Motor neuron (in vitro differentiated cells): ENCODE data around the gene RAPGEFL1. TPM values are rescaled to one million over a fixed set of nuclear protein-coding genes. Genes with fewer than 3 reads are reported as not detected.
A peak's percentile ranks its signal among the peaks of the same experiment; 100 is the strongest.
"Not testable (repeated sequence)": the region's sequence is repeated elsewhere in the genome, so short reads cannot be mapped to it uniquely, and the experiment has no call there.

Experiments
- ATAC-seq, 8 experiments: fragments of 200-7000 bp; cut with Tn5 transposase; replicated peaks in 6 of 8; 2 replicates each; pipeline ENCODE4 v1.8.0; 2021; ENCODE audit warnings: mild to moderate bottlenecking in 8 of 8, moderate library complexity in 8 of 8
- H3K27ac ChIP-seq, 2 donors: fragments of 250-450 bp; sonication (Bioruptor Pico); 2 replicates each; pipeline ENCODE4 v1.9.0; 2021; ENCODE audit warnings: antibody characterized with exemption in 2 of 2, mild to moderate bottlenecking in 2 of 2, moderate library complexity in 1 of 2
- H3K4me1 ChIP-seq, 2 donors: fragments of 250-450 bp; sonication (Bioruptor Pico); replicated peaks in 1 of 2; 2 replicates each; pipeline ENCODE4 v1.6.1; 2021; ENCODE audit warnings: antibody characterized with exemption in 2 of 2, mild to moderate bottlenecking in 2 of 2, moderate library complexity in 1 of 2
- H3K4me3 ChIP-seq, 5 donors: fragments of 250-450 bp; sonication (Bioruptor Pico); 2 replicates each; pipeline ENCODE4 v1.9.0; 2021; ENCODE audit warnings: antibody characterized with exemption in 5 of 5, mild to moderate bottlenecking in 5 of 5, moderate library complexity in 4 of 5
- WGBS, 10 experiments: fragments of 450-650 bp; shearing (Covaris generic); methylation state at CpG; one replicate each; pipeline ENCODE4 v1.0.0; 2022; 5-methylcytosine and 5-hydroxymethylcytosine counted together
- in situ Hi-C, 9 experiments: fragments of 400-800 bp; cut with MboI; loops; one replicate each; pipeline ENCODE4 v1.15.0; 2021; ENCODE audit warnings: low sequenced_read_pairs in 9 of 9, low pct_unique_long_range_greater_than_20kb in 2 of 9; ENCODE audit not compliant: unreplicated experiment in 9 of 9
- total RNA-seq, 8 experiments: library from RNA; unstranded; fragments of 300-600 nt; gene quantifications; 2 replicates each; pipeline versions ENCODE4 v1.2.3 to v1.2.4, GENCODE V29; 2022

RAPGEFL1 gene, protein sequence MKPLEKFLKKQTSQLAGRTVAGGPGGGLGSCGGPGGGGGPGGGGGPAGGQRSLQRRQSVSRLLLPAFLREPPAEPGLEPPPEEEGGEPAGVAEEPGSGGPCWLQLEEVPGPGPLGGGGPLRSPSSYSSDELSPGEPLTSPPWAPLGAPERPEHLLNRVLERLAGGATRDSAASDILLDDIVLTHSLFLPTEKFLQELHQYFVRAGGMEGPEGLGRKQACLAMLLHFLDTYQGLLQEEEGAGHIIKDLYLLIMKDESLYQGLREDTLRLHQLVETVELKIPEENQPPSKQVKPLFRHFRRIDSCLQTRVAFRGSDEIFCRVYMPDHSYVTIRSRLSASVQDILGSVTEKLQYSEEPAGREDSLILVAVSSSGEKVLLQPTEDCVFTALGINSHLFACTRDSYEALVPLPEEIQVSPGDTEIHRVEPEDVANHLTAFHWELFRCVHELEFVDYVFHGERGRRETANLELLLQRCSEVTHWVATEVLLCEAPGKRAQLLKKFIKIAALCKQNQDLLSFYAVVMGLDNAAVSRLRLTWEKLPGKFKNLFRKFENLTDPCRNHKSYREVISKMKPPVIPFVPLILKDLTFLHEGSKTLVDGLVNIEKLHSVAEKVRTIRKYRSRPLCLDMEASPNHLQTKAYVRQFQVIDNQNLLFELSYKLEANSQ
- 1 to 10 TPM; 5.3 to 8.0 (median 6.7) TPM for total RNA-seq

GRCh38 chr17:40177275-40177874 lies at the start of gene RAPGEFL1:
Gene RAPGEFL1 (plus strand): TSS chr17:40177470. CDS start chr17:40177862, 392 bp downstream.
- peak within 1 kb of the TSS; percentile 41 to 52 for H3K27ac ChIP-seq
- in situ Hi-C loops, result no loop called here
- peak within 1 kb of the TSS; percentile 41 to 52 (median 41) for H3K4me3 ChIP-seq
- WGBS, 10 experiments, result 0% methylated on average over 1 of the region's 57 CpGs; no CpG with 5 or more reads in 9 of the 10 experiments
- H3K4me1 ChIP-seq, result peaks cover 9 to 14% of the 10 kb centered on the region in 2 donors
- ATAC-seq, result peak; percentile 58 to 91 (median 89)

GRCh38 chr17:40129498-40129897 lies 47.8 kb upstream of the RAPGEFL1 start:
- peaks cover 0 to 3% of the 10 kb centered on the region in 2 donors for H3K4me1 ChIP-seq
- in situ Hi-C loops, result no loop called here
- 80 to 100% (median 93%) methylated on average over 1 to 5 of the region's 5 CpGs; no CpG with 5 or more reads in 4 of the 10 experiments for WGBS, 10 experiments
- ATAC-seq, result no peak
- no peak overlapping the region for H3K4me3 ChIP-seq
- no peak overlapping the region for H3K27ac ChIP-seq

DNA sequence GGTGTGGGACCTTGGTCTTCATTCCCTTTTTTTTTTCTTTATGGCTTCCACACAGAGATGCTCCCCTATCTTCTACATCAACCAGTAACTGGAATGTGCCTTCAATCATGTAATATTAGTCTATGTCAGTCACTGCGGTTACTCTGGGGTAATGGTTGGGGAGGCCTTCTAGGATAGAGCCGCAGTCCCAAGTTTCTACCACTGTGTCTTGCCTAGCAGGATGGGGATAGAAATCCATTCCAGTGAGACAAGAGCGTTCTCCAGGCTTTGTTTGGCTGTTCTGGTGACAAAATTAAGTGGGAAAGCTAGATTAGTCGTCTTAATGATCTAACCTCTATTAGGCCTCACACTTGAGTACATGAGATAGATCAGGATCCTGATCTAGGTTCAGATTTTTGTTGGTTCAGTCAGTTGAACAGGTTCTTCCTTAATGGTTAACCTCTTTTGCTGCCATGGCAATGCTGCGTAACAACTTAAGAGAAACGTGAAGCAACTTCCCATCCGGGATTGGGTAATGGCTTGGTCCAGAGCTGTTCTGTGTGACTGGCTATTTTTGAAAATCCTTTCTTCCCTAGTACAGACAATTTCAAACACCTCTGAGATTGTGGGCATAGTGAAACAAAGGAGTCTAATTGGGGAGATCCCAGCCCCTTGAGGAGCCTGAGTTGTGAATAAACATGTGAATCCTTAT lies 46.8 kb upstream of the RAPGEFL1 start:
- Histone ChIP-seq H3K27ac (no peak overlapping the region), H3K4me3 (no peak overlapping the region), H3K4me1 (no peaks in the 10 kb centered on the region)
- ATAC-seq, result no peak
- in situ Hi-C loops, result no loop called here
- 76 to 100% (median 92%) methylated on average over 2 to 6 of the region's 7 CpGs; no CpG with 5 or more reads in 2 of the 10 experiments for WGBS, 10 experiments

- WGBS, 10 experiments, result 40 to 100% (median 84%) methylated on average over 1 to 7 of the region's 7 CpGs; no CpG with 5 or more reads in 2 of the 10 experiments
- Histone ChIP-seq H3K4me3 (no peak overlapping the region), H3K4me1 (peaks cover 4% of the 10 kb centered on the region in 2 donors), H3K27ac (no peak overlapping the region)
- in situ Hi-C loops, result no loop called here
- ATAC-seq, result no peak
Measured at GRCh38 chr17:40134184-40134583, 43.1 kb upstream of the RAPGEFL1 start.

DNA sequence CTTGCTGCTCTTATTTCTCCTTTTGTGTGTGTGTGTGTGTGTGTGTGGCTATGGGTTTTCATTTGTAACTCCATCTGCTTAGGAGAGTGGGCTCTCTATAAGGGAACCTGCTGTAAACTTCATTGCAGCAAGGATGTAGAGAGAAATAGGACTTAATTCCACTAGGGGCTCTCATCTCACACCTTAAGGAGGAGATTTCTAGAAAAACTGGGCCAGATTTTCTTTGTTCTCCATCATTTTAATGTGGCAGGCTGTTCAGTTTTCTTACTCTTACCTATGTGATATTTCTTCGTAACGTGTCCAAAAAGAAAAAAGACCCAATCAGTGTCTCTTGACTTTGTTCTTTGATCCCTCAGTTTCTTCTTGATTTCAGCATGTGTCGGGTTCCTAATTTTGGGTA lies 41.5 kb upstream of the RAPGEFL1 start:
- in situ Hi-C loops, result no loop called here
- Histone ChIP-seq H3K27ac (no peak overlapping the region), H3K4me3 (no peak overlapping the region), H3K4me1 (peaks cover 8 to 9% of the 10 kb centered on the region in 2 donors)
- WGBS, 10 experiments, result 62 to 100% (median 98%) methylated on average over 1 to 3 of the region's 3 CpGs; no CpG with 5 or more reads in 2 of the 10 experiments
- ATAC-seq, result no peak

DNA sequence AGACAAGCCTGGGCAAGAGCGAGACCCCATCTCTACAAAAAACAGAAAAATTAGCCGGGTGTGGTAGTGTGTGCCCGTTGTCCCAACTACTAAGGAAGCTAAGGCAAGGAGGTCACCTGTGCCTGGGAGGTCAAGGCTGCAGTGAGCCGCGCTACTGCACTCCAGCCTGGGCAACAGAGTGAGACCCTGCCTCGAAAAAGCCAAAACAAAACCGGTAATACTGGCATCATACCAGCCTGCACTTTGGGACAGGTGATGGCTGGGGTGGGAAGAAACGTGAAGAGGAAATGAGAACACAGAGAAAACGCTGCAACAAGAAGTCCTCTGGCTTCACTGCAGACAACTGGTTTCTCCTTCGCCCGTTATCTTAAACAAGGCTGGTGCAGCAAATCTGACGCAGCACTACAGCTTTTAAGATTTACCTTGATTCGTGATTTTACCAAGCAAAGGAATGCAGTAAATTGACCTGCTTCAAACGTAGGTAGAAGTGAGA lies 37.7 kb upstream of the RAPGEFL1 start:
- Histone ChIP-seq H3K4me3 (peak overlapping the region; percentile 64 to 97 (median 79)), H3K27ac (peak overlapping the region; percentile 96 to 99), H3K4me1 (peaks cover 15% of the 10 kb centered on the region in 2 donors)
- in situ Hi-C loops, result no loop called here
- ATAC-seq, result peak in 7 of 8 experiments; percentile 0 to 5 (median 2)
- 11 to 56% (median 24%) methylated on average over 3 to 13 of the region's 14 CpGs; no CpG with 5 or more reads in 2 of the 10 experiments for WGBS, 10 experiments

- H3K27ac ChIP-seq, in situ Hi-C loops, H3K4me3 ChIP-seq, ATAC-seq: not testable (repeated sequence)
- peaks cover 15% of the 10 kb centered on the region in 2 donors for H3K4me1 ChIP-seq
- WGBS, 10 experiments, result 84 to 100% (median 95%) methylated on average over 2 to 3 of the region's 3 CpGs; no CpG with 5 or more reads in 1 of the 10 experiments
Measured at GRCh38 chr17:40143166-40143565, 34.1 kb upstream of the RAPGEFL1 start.

DNA sequence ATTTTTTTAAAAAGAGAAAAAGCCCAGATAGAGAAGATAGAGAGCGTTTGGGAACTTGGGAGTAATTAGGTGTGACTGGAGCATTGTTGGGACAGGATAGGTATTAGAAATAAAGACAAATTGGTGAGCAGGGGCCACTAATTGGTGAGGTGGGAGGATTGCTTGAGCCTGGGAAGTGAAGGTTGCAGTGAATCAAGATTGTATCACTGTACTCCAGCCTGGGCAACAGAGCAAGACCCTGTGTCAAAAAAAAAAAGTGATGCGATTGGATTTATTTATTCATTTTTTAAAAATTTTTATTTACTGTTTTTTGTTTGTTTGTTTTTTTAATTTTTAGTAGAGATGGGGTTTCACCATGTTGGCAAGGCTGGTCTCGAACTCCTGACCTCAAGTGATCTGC lies 31.8 kb upstream of the RAPGEFL1 start:
- peaks cover 5 to 8% of the 10 kb centered on the region in 2 donors for H3K4me1 ChIP-seq
- 83 to 100% (median 96%) methylated on average over 2 to 3 of the region's 3 CpGs; no CpG with 5 or more reads in 1 of the 10 experiments for WGBS, 10 experiments
- in situ Hi-C loops, result no loop called here

GRCh38 chr17:40148527-40148926 lies 28.7 kb upstream of the RAPGEFL1 start:
- Histone ChIP-seq H3K27ac (no peak overlapping the region), H3K4me1 (no peaks in the 10 kb centered on the region), H3K4me3 (no peak overlapping the region)
- 62 to 100% (median 87%) methylated on average over 1 to 3 of the region's 3 CpGs; no CpG with 5 or more reads in 2 of the 10 experiments for WGBS, 10 experiments
- in situ Hi-C loops, result no loop called here
- no peak for ATAC-seq

More for the DNA sequence above, 31.8 kb upstream of the RAPGEFL1 start:
- no peak overlapping the region for H3K27ac ChIP-seq
- no peak for ATAC-seq
- no peak overlapping the region for H3K4me3 ChIP-seq

- Histone ChIP-seq H3K4me3 (no peak overlapping the region), H3K27ac (no peak overlapping the region), H3K4me1 (no peaks in the 10 kb centered on the region)
- in situ Hi-C loops, result no loop called here
- ATAC-seq, result peak in 3 of 8 experiments; percentile 69 to 96 (median 94)
- WGBS, 10 experiments, result 15 to 100% (median 89%) methylated on average over 1 to 4 of the region's 4 CpGs
Measured at GRCh38 chr17:40150276-40150675, 27.0 kb upstream of the RAPGEFL1 start.

DNA sequence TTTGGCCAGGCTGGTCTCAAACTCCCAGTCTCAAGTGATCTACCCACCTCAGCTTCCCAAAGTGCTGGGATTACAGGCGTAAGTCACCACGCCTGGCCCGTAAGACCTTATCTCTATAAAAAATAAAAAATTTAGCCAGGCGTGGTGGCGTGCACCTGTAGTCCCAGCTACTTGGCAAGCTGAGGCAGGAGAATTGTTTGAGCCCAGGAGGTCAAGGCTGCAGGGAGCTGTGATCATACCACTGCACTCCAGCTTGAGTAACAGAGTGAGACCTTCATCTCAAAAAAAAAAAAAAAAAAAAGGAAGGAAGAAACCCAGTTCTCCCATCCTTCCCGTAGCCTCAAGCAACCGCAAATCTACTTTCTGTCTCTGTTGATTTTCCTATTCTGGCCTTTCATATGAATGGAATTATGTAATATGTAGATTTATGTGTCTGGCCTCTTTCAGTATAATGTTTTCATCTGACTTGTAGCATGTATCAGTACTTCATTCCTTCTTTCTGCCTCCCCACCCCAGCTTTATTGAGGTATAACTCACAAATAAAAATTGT lies 25.8 kb upstream of the RAPGEFL1 start:
- in situ Hi-C loops, result no loop called here
- Histone ChIP-seq H3K27ac (no peak overlapping the region), H3K4me1 (no peaks in the 10 kb centered on the region), H3K4me3 (no peak overlapping the region)
- ATAC-seq, result peak in 2 of 8 experiments; percentile 17 to 87
- WGBS, 10 experiments, result 64 to 100% (median 94%) methylated on average over 2 to 7 of the region's 7 CpGs; no CpG with 5 or more reads in 1 of the 10 experiments

DNA sequence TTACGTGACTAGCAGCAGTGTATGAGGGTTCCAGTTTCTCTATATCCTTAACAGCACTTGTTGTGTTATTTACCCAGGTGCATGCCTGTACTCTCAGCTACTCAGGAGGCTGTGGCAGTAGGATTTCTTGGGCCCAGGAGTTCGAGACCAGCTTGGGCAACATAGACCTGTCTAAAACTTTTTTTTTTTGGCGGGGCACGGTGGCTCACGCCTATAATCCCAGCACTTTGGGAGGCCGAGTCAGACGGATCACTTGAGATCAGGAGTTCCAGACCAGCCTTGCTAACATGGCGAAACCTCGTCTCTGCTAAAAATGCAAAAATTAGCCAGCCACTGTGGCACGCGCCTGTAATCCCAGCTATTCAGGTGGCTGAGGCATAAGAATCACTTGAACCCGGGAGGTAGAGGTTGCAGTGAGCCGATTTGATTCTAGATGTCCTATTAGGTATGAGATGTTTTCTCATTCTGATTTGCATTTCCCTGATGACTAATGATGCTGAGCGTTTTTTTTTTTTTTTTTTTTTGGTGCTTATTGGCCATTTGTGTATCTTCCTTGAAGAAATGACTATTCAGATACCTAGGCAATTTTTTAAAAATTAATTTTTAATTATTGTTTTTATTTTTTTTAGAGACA lies 23.6 kb upstream of the RAPGEFL1 start:
- no peak overlapping the region for H3K4me3 ChIP-seq
- WGBS, 10 experiments, result 53 to 100% (median 86%) methylated on average over 3 to 10 of the region's 14 CpGs; no CpG with 5 or more reads in 1 of the 10 experiments
- H3K4me1 ChIP-seq, result no peaks in the 10 kb centered on the region
- H3K27ac ChIP-seq, result no peak overlapping the region
- ATAC-seq, result no peak
- in situ Hi-C loops, result no loop called here
